Naive B cell (primary cell): ENCODE results near the gene FADS2. TPM values are rescaled to one million over a fixed set of nuclear protein-coding genes. Genes with fewer than 3 reads are reported as not detected.
"Not testable (repeated sequence)": the region's sequence is repeated elsewhere in the genome, so short reads cannot be mapped to it uniquely, and the experiment has no call there.

ENCODE experiments used
- ATAC-seq, 2 donors: fragments of 150-1000 bp; cut with Tn5 transposase; 2 replicates each; pipeline ENCODE4 v1.10.0; 2021; ENCODE audit warnings: low read depth in 2 of 2, mild to moderate bottlenecking in 2 of 2, moderate library complexity in 2 of 2
- DNase-seq: peaks from one replicate; pipeline ENCODE4 v3.0.0; 2022
- H3K27ac Mint-ChIP-seq, 6 donors: one replicate each; pipeline ENCODE4 v1.8.0; 2020 to 2022; ENCODE audit warnings: mild to moderate bottlenecking in 6 of 6, mixed read lengths in 6 of 6, moderate library complexity in 5 of 6, inconsistent platforms in 2 of 6
- H3K27me3 Mint-ChIP-seq, 3 donors: one replicate each; pipeline ENCODE4 v1.8.0; 2021 to 2022; ENCODE audit warnings: mixed read lengths in 3 of 3, mild to moderate bottlenecking in 1 of 3
- H3K36me3 Mint-ChIP-seq, 2 donors: one replicate each; pipeline ENCODE4 v1.8.0; 2020 to 2022; ENCODE audit warnings: mixed read lengths in 2 of 2, inconsistent platforms in 1 of 2, mild to moderate bottlenecking in 1 of 2
- H3K4me1 Mint-ChIP-seq, 3 donors: one replicate each; pipeline ENCODE4 v1.8.0; 2020 to 2022; ENCODE audit warnings: mixed read lengths in 3 of 3, inconsistent platforms in 1 of 3, mild to moderate bottlenecking in 1 of 3, moderate library complexity in 1 of 3
- H3K4me3 Mint-ChIP-seq, 8 donors: one replicate each; pipeline ENCODE4 v1.8.0; 2020 to 2022; ENCODE audit warnings: mild to moderate bottlenecking in 8 of 8, mixed read lengths in 8 of 8, moderate library complexity in 8 of 8, inconsistent platforms in 2 of 8
- H3K9me3 Mint-ChIP-seq, 7 donors: one replicate each; pipeline ENCODE4 v1.8.0; 2020 to 2022; ENCODE audit warnings: mixed read lengths in 7 of 7, mild to moderate bottlenecking in 5 of 7, inconsistent platforms in 2 of 7, moderate library complexity in 1 of 7
- polyA plus RNA-seq, 6 donors: library from polyadenylated mRNA; unstranded; fragments of 300-500 nt; fragmentation: Illumina TruSeq; gene quantifications; one replicate each; pipeline ENCODE4 v1.2.3, GENCODE V29; 2021; ENCODE audit warnings: low read depth in 6 of 6

The FADS2 gene
- polyA plus RNA-seq, 6 donors from 2014 or later = 0.92 to 11.5 (median 2.0) TPM; not detected in 1

DNA sequence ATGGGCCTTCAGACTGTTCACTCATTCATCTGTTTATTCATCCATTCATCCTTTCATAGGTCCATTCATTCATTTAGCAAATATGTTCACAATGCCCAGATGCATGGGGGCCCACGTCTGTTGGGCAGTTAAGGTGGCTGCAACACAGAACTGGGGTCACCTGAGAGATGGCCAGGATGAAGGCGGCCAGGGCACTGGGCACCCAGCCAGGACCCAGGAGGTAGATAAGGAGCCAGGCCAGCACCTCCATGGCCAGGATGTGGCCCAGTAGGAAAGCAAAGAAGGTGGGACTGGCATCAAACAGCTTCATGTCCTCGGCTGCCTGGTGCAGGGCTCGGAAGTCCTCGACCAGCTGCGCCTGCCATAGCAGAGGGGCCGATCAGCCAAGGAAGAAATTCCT lies 51.1 kb downstream of the FADS2 start:
- no peaks in the 10 kb centered on the region for H3K27me3 Mint-ChIP-seq
- DNase-seq = no peak
- no peaks in the 10 kb centered on the region for H3K36me3 Mint-ChIP-seq
- no peaks in the 10 kb centered on the region for H3K9me3 Mint-ChIP-seq
- peaks cover 51 to 68% (median 63%) of the 10 kb centered on the region in 3 donors for H3K4me1 Mint-ChIP-seq
- ATAC-seq = no peak
- peak overlapping the region in 6 of 8 donors; percentile 10 to 96 (median 81) for H3K4me3 Mint-ChIP-seq
- H3K27ac Mint-ChIP-seq = peak overlapping the region in 4 of 6 donors; percentile 7 to 88 (median 56)

DNA sequence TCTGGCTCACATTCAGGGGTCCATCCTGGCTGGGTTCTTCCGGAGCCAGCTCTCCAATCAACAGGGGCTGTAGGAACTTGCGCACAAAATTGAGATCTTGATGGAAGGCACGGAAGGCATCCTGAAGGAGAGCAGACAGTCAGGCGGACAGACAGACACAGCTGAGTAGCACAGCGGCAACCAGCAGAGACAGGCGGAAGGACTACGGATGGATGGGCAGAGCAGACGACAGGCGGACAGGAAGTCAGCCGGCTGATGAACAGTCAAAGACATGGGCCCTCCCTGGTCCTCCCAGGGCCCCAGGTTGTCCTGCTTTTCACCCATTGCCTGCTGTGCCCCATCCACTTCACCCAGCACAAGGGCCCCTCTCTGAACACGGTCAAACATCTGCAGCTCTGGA lies 51.9 kb downstream of the FADS2 start:
- ATAC-seq = peak; percentile 63 to 66
- Mint-ChIP-seq H3K27ac (peak overlapping the region; percentile 73 to 97 (median 92)), H3K27me3 (no peaks in the 10 kb centered on the region), H3K36me3 (no peaks in the 10 kb centered on the region), H3K9me3 (no peaks in the 10 kb centered on the region), H3K4me1 (peaks cover 47 to 68% (median 65%) of the 10 kb centered on the region in 3 donors), H3K4me3 (peak overlapping the region; percentile 68 to 96 (median 88))
- no peak for DNase-seq

DNA sequence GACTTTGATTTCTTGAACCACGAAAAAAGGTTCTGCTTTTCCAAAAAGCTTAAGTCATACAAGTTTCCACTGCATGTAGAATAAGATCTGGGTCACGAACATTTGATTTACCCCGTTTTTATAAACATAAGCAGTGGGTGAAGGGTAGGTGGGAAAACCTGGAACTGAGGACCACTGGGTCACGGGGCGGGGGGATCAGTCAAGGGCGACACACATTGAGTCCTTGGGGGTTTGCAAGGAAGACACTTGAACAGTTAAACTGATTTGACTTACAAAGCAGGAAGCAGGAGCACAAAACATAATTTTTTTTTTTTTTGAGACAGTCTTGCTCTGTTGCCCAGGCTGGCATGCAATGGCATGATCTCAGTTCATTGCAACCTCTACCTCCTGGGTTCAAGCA lies 52.4 kb downstream of the FADS2 start:
- ATAC-seq (peak; percentile 79 to 84), DNase-seq (peak; percentile 68)
- no peaks in the 10 kb centered on the region for H3K27me3 Mint-ChIP-seq
- no peaks in the 10 kb centered on the region for H3K9me3 Mint-ChIP-seq
- H3K4me3 Mint-ChIP-seq = peak overlapping the region; percentile 68 to 96 (median 88)
- peaks cover 48 to 67% (median 64%) of the 10 kb centered on the region in 3 donors for H3K4me1 Mint-ChIP-seq
- H3K27ac Mint-ChIP-seq = peak overlapping the region; percentile 73 to 97 (median 92)
- no peaks in the 10 kb centered on the region for H3K36me3 Mint-ChIP-seq

DNA sequence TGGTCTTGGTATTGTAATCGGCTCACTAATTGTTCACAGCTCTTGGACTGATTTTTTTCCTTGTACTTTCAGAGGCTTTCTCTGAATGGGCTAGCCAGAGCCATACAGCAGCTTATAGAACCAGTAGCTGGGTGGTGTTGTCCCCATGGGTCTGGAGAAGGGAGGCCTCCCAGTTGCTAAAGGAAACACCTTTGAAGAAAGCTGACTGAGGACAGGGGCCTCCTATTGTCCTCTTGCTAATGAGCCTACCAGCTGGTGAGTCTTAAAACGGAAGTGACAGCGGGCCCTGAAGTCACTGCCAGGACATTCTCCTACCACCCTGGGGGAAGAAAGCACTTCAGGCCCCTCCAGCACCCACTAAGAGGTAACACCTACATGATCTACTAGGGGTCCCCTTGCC lies 53.3 kb downstream of the FADS2 start:
- H3K9me3 Mint-ChIP-seq = no peaks in the 10 kb centered on the region
- H3K27ac Mint-ChIP-seq = peak overlapping the region; percentile 68 to 97 (median 88)
- H3K4me3 Mint-ChIP-seq = peak overlapping the region; percentile 31 to 96 (median 70)
- peaks cover 48 to 71% (median 61%) of the 10 kb centered on the region in 3 donors for H3K4me1 Mint-ChIP-seq
- ATAC-seq = peak in 1 of 2 donors; percentile 4
- DNase-seq = no peak
- H3K36me3 Mint-ChIP-seq = no peaks in the 10 kb centered on the region
- H3K27me3 Mint-ChIP-seq = no peaks in the 10 kb centered on the region

DNA sequence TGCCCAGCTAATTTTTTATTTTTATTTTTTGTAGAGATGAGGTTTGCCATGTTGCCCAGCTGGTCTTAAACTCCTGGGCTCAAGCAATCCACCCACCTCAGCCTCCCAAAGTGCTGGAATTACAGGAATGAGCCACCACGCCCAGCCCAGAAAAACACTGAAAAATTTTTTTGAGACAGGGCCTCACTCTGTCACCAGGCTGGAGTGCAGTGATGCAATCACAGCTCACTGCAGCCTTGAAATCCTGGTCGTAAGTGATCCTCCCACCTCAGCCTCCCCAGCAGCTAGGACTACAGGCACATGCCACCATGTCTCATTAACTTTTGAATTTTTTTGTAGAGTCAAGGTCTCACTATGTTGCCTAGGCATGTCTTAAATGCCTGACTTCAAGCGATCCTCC lies 54.2 kb downstream of the FADS2 start:
- H3K4me3 Mint-ChIP-seq = peak overlapping the region in 1 of 8 donors; percentile 8
- H3K36me3 Mint-ChIP-seq = not testable (repeated sequence)
- peaks cover 53 to 73% (median 65%) of the 10 kb centered on the region in 3 donors for H3K4me1 Mint-ChIP-seq

DNA sequence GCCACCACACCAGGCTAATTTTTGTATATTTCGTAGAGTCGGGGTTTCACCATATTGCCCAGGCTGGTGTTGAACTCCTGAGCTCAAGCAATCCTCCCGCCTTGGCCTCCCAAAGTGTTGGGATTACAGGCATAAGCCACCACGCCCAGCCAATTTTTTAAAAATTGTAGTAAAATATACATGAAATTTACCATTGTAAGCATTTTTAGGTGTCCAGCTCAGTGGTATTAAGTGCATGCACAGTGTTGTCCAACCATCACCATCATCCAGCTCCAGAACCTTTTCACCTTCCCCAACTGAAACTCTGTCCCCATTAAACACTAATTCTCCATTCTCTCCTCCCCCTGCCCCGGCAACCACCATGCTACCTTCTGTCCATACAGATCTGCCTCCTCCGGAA lies 54.8 kb downstream of the FADS2 start:
- Mint-ChIP-seq H3K36me3 (peaks cover 0 to 7% of the 10 kb centered on the region in 2 donors), H3K4me3 (peak overlapping the region in 4 of 8 donors; percentile 31 to 58 (median 38)), H3K4me1 (peaks cover 56 to 72% (median 66%) of the 10 kb centered on the region in 3 donors), H3K9me3 (no peaks in the 10 kb centered on the region), H3K27me3 (no peaks in the 10 kb centered on the region), H3K27ac (peak overlapping the region in 2 of 6 donors; percentile 88 to 90)
- DNase-seq = no peak
- no peak for ATAC-seq

More for the DNA sequence above, 54.2 kb downstream of the FADS2 start:
- H3K9me3 Mint-ChIP-seq, DNase-seq, ATAC-seq, H3K27me3 Mint-ChIP-seq: not testable (repeated sequence)
- peak overlapping the region in 2 of 6 donors; percentile 64 to 88 for H3K27ac Mint-ChIP-seq

DNA sequence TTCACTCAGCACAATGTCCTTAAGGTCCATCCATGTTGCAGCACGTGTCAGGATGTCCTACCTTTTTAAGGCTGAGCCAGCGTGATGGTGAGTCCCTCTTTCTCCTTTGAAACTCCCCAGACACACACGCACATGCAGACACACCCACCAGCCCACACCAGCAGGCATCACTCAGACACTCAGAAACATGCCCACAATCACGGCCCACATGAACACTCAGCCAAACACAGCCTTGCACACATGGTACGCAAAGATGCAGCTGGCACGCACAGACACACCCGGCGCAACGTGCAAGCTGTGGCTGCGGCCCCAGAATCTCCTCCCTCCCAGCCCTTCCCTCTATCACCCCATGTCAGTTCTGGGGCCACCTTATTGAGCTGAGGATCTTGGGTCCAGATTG lies 55.2 kb downstream of the FADS2 start:
- H3K9me3 Mint-ChIP-seq = no peaks in the 10 kb centered on the region
- peak overlapping the region in 6 of 8 donors; percentile 23 to 58 (median 38) for H3K4me3 Mint-ChIP-seq
- H3K36me3 Mint-ChIP-seq = peaks cover 0 to 7% of the 10 kb centered on the region in 2 donors
- ATAC-seq = no peak
- peaks cover 52 to 71% (median 62%) of the 10 kb centered on the region in 3 donors for H3K4me1 Mint-ChIP-seq
- no peaks in the 10 kb centered on the region for H3K27me3 Mint-ChIP-seq
- DNase-seq = no peak
- H3K27ac Mint-ChIP-seq = peak overlapping the region in 4 of 6 donors; percentile 20 to 90 (median 75)

DNA sequence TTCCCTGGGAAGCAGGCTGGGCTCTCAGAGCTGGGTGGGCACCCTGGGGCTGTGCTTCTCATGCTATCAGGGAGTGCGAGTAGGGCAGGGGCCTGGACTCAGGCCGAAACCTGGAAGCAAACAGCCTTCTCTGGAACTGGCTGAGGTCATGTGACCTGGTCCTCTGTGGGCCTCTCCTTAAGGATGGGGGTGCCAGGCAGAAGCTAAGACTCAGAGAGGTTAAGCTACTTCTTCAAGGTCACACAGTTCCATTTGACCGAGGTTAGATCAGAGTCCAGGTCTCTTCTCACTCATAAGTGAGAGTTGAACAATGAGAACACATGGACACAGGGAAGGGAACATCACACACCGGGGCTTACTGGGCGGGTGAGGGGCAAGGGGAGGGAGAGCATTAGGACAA lies 55.8 kb downstream of the FADS2 start:
- Mint-ChIP-seq H3K36me3 (peaks cover 0 to 7% of the 10 kb centered on the region in 2 donors), H3K27ac (peak overlapping the region in 2 of 6 donors; percentile 33 to 36), H3K27me3 (no peaks in the 10 kb centered on the region), H3K4me1 (peaks cover 52 to 73% (median 61%) of the 10 kb centered on the region in 3 donors), H3K4me3 (peak overlapping the region in 1 of 8 donors; percentile 30), H3K9me3 (no peaks in the 10 kb centered on the region)
- no peak for DNase-seq
- no peak for ATAC-seq

DNA sequence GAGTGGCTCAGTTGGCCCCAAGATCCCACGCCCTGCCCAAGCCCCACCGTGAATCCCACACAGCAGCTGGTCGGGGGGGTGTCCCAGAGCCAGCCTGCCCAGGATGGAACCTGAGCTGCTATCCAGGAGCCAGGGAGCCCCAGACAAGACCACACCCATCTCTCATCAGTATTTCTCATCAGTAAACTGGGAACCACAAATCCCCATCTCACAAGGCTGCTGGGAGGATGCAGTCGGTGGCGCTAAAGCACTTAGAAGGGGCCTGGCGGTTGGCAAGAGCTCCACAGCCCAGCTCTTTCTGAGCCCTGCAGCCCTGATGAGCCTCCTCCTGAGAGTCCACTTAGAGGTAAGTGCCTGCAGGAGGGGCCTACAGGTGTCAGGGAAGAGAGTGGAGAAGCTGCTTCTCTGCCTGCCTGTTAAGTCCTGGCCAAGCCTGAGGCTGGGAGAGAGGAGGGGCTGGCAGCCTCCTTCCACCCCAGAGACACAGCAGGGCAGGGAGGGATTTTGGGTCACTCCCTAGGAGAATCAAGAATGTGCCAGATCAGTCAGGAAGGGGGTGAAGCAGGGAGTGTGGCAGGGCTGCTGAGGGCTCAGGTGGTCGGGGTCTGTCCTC lies 57.2 kb downstream of the FADS2 start:
- H3K27ac Mint-ChIP-seq = peak overlapping the region in 2 of 6 donors; percentile 11 to 44
- H3K9me3 Mint-ChIP-seq = no peaks in the 10 kb centered on the region
- H3K4me1 Mint-ChIP-seq = peaks cover 44 to 66% (median 47%) of the 10 kb centered on the region in 3 donors

DNA sequence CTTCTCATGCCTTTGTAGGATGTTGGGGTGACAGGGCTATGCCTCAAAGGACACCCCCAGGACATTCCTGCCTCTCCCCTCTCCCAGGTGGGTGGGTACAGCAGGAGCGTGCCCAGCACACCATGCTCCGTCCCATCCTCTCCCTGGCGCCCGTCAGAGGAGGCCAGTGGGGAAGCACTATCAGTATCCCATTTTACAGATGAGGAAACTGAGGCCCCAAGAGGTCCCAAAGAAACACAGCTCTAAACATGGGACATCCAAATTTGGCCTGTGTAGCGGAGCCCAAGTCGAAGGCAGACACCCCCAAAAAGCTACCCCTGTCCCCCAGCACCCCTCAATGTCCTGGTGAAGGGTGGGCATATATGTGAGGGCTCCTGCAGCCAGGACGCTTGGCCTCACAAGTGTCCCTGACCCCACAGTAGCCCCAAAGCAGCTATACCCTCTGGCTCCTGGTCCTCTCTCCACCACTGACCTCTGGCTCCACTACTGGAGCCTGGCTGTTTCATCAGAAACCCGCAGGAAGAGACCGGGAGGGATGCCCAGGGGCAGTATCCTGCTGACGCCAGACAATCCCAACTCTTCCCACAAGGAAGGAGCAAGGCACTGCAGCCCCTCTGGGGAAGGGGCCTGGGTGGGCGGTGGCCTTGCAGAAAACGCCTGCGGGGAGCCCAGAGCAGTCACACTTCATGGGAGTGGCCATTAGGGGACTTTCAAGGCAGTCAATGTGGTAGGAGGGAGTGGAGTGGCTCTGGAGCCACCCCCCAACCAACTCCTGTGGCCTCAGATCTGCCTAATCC lies 57.9 kb downstream of the FADS2 start:
- Mint-ChIP-seq H3K27ac (peak overlapping the region in 1 of 6 donors; percentile 11), H3K4me3 (peak overlapping the region in 1 of 8 donors; percentile 18), H3K27me3 (no peaks in the 10 kb centered on the region), H3K36me3 (peaks cover 0 to 7% of the 10 kb centered on the region in 2 donors), H3K9me3 (no peaks in the 10 kb centered on the region), H3K4me1 (peaks cover 41 to 65% (median 45%) of the 10 kb centered on the region in 3 donors)
- DNase-seq (no peak), ATAC-seq (no peak)

More for the DNA sequence above, 57.2 kb downstream of the FADS2 start:
- ATAC-seq (no peak), DNase-seq (no peak)
- H3K36me3 Mint-ChIP-seq = peaks cover 0 to 7% of the 10 kb centered on the region in 2 donors
- H3K4me3 Mint-ChIP-seq = no peak overlapping the region
- no peaks in the 10 kb centered on the region for H3K27me3 Mint-ChIP-seq

DNA sequence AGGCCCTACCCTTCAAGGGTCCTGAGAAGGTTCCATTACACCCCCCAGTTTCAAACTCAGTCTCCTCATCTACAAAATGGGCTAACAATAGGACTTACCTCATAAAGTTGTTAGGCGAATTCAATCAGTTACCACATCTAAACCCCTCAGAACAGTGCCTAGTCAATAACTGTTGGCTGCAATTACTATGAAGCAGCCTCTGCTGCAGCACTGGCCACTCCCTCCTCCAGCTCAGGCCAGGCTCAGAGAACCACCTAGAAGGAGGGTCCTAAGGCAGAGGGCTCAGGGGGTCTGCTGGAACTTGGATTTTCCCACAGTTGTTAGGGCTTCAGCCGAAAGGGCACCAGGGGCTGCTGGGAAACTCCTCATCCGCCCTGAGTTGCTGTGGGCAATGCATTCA lies 58.5 kb downstream of the FADS2 start:
- H3K27ac Mint-ChIP-seq = no peak overlapping the region

DNA sequence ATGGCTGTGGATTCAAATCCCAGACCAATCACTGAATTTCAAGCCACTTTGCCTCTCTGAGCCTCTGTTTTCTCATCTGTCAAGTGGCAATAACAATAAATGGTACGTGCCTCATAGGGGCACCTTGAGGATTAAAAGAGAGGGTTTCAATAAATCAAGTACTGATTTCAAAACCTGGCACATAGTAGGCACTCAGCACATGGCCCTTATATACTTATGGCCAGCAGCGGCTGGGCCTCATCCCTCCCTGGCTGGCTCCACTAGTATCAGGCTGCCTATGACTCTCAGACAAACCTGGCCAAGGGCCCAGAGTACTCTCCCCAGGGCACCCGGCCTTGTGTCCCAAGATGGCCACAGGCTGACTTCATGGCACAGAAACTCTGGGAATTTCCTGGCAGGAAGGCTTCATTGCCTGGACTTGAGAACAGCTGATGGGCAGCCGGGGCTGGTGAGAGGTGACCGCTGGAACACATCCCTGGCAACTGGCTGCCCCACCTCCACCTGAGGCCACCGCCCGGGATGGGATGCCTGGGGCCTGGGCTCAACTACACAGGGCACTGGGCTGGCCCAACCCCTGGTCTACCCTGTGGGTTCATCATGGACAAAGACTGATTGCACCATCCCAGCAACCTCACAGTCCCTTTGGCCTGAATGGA lies 59.9 kb downstream of the FADS2 start:
- Mint-ChIP-seq H3K27ac (peak overlapping the region in 2 of 6 donors; percentile 24 to 79), H3K4me1 (peaks cover 39 to 57% (median 43%) of the 10 kb centered on the region in 3 donors), H3K9me3 (no peaks in the 10 kb centered on the region), H3K4me3 (peak overlapping the region in 2 of 8 donors; percentile 30 to 63), H3K27me3 (no peaks in the 10 kb centered on the region), H3K36me3 (peaks cover 0 to 7% of the 10 kb centered on the region in 2 donors)
- no peak for DNase-seq
- ATAC-seq = no peak

More for the DNA sequence above, 58.5 kb downstream of the FADS2 start:
- Mint-ChIP-seq H3K36me3 (peaks cover 0 to 7% of the 10 kb centered on the region in 2 donors), H3K4me3 (no peak overlapping the region), H3K9me3 (no peaks in the 10 kb centered on the region), H3K4me1 (peaks cover 35 to 59% (median 40%) of the 10 kb centered on the region in 3 donors), H3K27me3 (no peaks in the 10 kb centered on the region)
- ATAC-seq = no peak
- DNase-seq = no peak

DNA sequence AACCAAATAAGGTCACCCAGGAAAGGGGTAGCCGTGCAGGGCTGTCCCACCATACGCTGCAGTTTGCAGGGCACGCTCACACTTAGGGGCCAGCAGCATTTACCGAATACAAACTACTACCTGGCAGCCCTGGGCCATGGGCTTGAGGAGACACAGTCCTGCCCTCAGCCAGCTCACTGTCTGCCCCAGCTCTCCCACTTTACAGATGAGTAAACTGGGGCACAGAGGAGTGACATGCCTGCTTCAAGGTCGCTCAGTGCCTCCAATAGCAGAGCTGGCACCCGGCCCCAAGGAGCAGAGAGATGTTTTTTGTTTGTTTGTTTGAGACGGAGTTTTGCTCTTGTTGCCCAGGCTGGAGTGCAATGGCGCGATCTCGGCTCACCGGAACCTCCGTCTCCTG lies 60.5 kb downstream of the FADS2 start:
- Mint-ChIP-seq H3K4me3 (peak overlapping the region in 3 of 8 donors; percentile 30 to 63 (median 30)), H3K9me3 (no peaks in the 10 kb centered on the region), H3K27me3 (no peaks in the 10 kb centered on the region), H3K4me1 (peaks cover 34 to 51% (median 43%) of the 10 kb centered on the region in 3 donors), H3K27ac (no peak overlapping the region), H3K36me3 (peaks cover 0 to 7% of the 10 kb centered on the region in 2 donors)
- no peak for DNase-seq
- ATAC-seq = no peak
